IPS-15b (cell line): Measurements from ENCODE around the gene CNP.

Experiments
- H3K27me3 ChIP-seq: one replicate; pipeline ENCODE4 v1.6.1; 2013; ENCODE audit warnings: low read length; ENCODE audit not compliant: control insufficient read depth, insufficient read depth
- H3K36me3 ChIP-seq: one replicate; pipeline ENCODE4 v1.6.1; 2013; ENCODE audit warnings: low read length; ENCODE audit not compliant: control insufficient read depth, insufficient read depth
- H3K4me1 ChIP-seq: one replicate; pipeline ENCODE4 v1.6.1; 2013; ENCODE audit warnings: mild to moderate bottlenecking, low read length; ENCODE audit not compliant: control insufficient read depth, insufficient read depth
- H3K4me3 ChIP-seq: one replicate; pipeline ENCODE4 v1.5.1; 2013; ENCODE audit warnings: low read depth, low read length
- H3K9ac ChIP-seq: one replicate; pipeline ENCODE4 v1.6.1; 2013; ENCODE audit warnings: low read depth, mild to moderate bottlenecking, low read length
- H3K9me3 ChIP-seq: one replicate; pipeline ENCODE4 v1.6.1; 2013; ENCODE audit warnings: mild to moderate bottlenecking, low read length; ENCODE audit not compliant: control insufficient read depth, insufficient read depth

CNP gene

DNA sequence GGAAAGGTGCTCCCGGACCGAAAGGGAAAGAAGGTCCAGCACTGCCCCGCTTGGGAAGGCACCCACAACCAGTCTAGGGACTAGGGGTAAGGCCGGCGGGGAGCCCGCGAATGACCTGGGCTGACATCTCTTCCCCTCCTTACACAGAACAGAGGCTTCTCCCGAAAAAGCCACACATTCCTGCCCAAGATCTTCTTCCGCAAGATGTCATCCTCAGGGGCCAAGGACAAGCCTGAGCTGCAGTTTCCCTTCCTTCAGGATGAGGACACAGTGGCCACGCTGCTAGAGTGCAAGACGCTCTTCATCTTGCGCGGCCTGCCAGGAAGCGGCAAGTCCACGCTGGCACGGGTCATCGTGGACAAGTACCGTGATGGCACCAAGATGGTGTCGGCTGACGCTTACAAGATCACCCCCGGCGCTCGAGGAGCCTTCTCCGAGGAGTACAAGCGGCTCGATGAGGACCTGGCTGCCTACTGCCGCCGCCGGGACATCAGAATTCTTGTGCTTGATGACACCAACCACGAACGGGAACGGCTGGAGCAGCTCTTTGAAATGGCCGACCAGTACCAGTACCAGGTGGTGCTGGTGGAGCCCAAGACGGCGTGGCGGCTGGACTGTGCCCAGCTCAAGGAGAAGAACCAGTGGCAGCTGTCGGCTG, 1.5 kb downstream of the CNP start:
- Histone ChIP-seq H3K4me3 (peak overlapping the region; percentile 80), H3K9me3 (no peaks in the 10 kb centered on the region), H3K9ac (peak overlapping the region; percentile 12), H3K4me1 (peaks cover 2% of the 10 kb centered on the region), H3K36me3 (peaks cover 23% of the 10 kb centered on the region), H3K27me3 (no peaks in the 10 kb centered on the region)

DNA sequence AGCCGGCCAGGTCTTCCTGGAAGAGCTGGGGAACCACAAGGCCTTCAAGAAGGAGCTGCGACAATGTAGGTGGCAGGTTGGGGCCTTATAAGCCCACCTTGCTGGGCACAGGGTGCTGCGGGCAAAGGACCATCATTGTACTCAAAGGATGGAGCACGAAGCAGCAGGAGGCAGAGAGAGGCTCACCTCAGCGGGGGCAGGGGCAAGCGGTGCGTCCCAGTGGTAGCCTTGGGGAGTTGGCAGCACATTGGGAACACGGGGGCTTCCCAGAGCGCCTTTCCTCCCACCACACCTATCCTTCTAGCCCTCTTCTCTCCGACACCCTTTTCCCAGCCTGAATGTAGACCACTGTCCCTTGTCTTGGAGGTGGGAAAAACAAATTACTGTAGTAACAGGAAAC, 2.1 kb downstream of the CNP start:
- Histone ChIP-seq H3K9me3 (no peaks in the 10 kb centered on the region), H3K9ac (no peak overlapping the region), H3K36me3 (peaks cover 29% of the 10 kb centered on the region), H3K4me1 (peaks cover 2% of the 10 kb centered on the region), H3K4me3 (no peak overlapping the region), H3K27me3 (no peaks in the 10 kb centered on the region)

DNA sequence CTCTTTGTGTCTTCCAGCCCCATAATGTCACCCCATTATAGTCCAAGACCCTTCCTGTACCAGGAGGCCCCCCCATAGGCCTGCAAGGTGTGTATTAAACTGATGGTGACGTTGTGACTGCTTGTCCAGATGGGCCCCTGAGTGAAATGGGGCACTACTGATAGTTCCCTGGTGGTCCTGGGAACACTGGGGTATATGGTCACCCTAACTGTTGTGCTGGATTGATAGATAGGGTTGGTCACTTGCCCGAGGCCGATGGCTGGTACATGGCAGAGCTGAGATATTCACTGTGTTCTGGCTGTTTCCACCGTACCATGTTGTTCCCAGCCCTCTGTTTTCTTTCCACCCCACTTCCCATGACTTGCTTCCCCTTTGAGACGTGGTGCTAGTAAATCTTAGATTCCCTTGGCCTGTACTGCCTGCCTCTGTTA, 4.3 kb downstream of the CNP start:
- Histone ChIP-seq H3K4me1 (peaks cover 2% of the 10 kb centered on the region), H3K4me3 (no peak overlapping the region), H3K9me3 (no peaks in the 10 kb centered on the region), H3K9ac (no peak overlapping the region), H3K36me3 (peaks cover 51% of the 10 kb centered on the region), H3K27me3 (no peaks in the 10 kb centered on the region)

DNA sequence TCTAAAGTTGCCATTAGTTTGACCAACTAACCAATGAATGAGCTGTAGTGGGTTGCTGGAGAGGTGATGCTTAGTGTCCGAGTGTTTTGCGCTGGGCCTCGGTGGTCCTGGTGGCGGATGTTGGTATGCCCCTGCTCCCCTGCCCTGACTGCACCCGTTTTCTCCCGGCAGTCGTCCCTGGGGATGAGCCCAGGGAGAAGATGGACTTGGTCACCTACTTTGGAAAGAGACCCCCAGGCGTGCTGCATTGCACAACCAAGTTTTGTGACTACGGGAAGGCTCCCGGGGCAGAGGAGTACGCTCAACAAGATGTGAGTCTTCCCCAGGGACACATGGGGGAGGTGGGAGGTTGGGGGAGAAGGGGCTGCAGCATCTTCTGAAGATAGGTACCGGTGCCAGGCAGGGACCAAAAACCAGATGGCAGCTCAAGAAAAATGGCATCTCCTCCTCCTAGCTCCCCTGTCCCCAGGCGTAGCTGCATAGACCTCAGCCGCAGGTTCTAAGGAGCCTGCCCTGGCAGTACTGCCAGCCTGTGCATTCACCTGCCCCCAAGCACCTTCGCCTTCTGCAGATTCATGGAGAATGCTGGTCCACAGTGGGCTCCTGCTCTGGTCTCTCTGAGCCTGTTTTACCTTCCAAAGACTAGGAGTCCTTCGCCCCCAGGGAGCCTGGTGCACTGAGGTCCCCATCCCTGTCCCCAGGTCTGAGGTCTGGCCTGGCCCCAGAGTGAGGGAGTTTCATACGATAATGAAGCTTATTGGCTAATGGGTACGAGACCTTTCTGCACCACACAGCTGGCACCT, 5.3 kb downstream of the CNP start:
- H3K4me3 ChIP-seq = no peak overlapping the region
- peaks cover 61% of the 10 kb centered on the region for H3K36me3 ChIP-seq
- H3K9me3 ChIP-seq = no peaks in the 10 kb centered on the region
- H3K9ac ChIP-seq = no peak overlapping the region
- peaks cover 2% of the 10 kb centered on the region for H3K4me1 ChIP-seq
- H3K27me3 ChIP-seq = no peaks in the 10 kb centered on the region

DNA sequence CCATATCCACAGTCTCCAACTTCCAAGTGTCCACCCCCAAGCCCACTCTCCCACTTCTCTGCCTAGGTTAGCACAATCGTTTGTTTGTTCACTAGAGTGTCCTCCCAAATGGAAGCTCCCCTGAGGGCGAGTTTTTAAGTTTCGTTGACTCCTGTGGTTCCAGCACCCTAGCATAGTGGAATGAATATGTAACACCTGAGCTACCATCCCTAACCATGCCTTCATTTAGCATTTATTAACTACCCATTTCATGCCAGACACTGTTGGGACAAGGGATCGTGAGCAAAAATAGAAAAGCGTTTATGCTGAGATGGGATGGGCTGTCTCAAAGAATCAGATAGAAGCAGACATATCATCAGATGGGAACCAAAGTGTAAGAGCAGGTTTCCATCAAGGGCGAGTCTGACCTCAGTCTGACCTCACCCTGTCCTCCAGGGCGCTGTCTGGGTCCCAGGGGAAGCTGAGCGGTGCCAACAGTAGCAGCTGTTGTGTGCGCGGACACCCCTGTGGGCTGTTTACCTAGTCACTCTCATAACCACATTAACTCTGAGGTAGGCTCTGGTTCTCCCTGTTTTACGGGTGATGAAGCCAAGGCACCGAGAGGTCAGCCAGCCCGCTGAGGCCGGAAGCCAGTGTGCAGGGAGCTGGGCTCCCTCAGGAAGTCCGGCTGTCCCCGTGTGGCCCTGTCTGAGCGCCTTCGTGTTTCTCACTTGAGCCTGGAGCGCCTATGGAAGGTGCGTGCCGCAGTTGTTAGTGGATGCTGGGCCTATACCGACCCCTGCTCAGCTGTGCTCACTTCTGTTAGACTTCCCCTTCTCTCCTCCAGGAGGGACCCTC, 6.2 kb downstream of the CNP start:
- Histone ChIP-seq H3K4me3 (no peak overlapping the region), H3K9ac (no peak overlapping the region)

DNA sequence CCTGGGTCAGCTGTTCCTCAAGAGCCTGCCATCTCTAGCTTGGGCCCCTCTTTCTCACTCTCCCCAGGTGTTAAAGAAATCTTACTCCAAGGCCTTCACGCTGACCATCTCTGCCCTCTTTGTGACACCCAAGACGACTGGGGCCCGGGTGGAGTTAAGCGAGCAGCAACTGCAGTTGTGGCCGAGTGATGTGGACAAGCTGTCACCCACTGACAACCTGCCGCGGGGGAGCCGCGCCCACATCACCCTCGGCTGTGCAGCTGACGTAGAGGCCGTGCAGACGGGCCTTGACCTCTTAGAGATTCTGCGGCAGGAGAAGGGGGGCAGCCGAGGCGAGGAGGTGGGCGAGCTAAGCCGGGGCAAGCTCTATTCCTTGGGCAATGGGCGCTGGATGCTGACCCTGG, 6.8 kb downstream of the CNP start:
- Histone ChIP-seq H3K9ac (no peak overlapping the region), H3K27me3 (no peaks in the 10 kb centered on the region), H3K36me3 (peaks cover 75% of the 10 kb centered on the region), H3K9me3 (no peaks in the 10 kb centered on the region), H3K4me1 (no peaks in the 10 kb centered on the region), H3K4me3 (no peak overlapping the region)

More for the DNA sequence above, 6.2 kb downstream of the CNP start:
- H3K4me1 ChIP-seq = peaks cover 2% of the 10 kb centered on the region
- no peaks in the 10 kb centered on the region for H3K27me3 ChIP-seq
- H3K9me3 ChIP-seq = no peaks in the 10 kb centered on the region
- peaks cover 69% of the 10 kb centered on the region for H3K36me3 ChIP-seq

DNA sequence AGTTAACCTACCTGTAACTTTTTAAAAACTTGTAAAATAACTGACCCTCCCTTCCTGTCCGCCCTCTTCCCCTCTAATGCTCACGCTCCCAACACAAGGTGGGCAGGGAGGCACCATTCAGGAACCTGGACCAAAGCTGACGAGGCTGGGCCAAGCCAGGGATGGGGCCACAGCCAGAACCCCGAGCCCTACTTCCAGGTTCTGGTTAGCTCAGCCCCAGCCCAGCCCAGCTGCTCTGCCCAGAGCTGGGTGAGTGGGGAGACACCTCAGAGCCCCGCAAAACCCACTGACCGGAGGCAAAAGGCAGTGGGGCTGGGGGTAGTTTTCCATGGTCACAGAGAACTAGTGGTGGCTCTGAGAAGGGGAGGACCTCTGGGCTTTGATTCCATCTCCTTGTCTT, 7.4 kb downstream of the CNP start:
- no peak overlapping the region for H3K4me3 ChIP-seq
- H3K4me1 ChIP-seq = no peaks in the 10 kb centered on the region
- no peak overlapping the region for H3K9ac ChIP-seq
- H3K36me3 ChIP-seq = peaks cover 71% of the 10 kb centered on the region
- H3K27me3 ChIP-seq = no peaks in the 10 kb centered on the region
- no peaks in the 10 kb centered on the region for H3K9me3 ChIP-seq

DNA sequence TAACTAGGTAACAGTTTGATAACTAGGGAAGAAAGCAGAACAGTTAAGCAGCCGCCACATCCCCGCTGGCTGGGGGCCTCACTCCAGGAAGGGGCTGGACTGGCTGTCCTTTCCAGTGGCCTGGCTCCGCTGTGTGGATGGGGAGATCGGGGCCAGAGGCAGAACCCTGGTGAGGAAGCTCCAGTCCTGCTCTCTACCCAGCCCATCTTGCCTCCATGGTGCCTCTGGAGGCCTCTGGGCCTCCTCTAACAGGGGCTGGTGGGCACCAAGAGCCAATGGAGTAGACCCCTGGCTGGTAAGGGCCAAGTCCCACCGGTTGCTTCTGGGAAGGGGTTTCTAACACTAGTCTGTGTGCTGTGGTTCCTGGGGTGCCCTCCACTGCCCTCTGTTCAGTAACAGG, 8.1 kb downstream of the CNP start:
- H3K27me3 ChIP-seq = no peaks in the 10 kb centered on the region
- H3K36me3 ChIP-seq = peaks cover 71% of the 10 kb centered on the region
- H3K9me3 ChIP-seq = no peaks in the 10 kb centered on the region
- no peaks in the 10 kb centered on the region for H3K4me1 ChIP-seq
- H3K4me3 ChIP-seq = no peak overlapping the region
- H3K9ac ChIP-seq = no peak overlapping the region

DNA sequence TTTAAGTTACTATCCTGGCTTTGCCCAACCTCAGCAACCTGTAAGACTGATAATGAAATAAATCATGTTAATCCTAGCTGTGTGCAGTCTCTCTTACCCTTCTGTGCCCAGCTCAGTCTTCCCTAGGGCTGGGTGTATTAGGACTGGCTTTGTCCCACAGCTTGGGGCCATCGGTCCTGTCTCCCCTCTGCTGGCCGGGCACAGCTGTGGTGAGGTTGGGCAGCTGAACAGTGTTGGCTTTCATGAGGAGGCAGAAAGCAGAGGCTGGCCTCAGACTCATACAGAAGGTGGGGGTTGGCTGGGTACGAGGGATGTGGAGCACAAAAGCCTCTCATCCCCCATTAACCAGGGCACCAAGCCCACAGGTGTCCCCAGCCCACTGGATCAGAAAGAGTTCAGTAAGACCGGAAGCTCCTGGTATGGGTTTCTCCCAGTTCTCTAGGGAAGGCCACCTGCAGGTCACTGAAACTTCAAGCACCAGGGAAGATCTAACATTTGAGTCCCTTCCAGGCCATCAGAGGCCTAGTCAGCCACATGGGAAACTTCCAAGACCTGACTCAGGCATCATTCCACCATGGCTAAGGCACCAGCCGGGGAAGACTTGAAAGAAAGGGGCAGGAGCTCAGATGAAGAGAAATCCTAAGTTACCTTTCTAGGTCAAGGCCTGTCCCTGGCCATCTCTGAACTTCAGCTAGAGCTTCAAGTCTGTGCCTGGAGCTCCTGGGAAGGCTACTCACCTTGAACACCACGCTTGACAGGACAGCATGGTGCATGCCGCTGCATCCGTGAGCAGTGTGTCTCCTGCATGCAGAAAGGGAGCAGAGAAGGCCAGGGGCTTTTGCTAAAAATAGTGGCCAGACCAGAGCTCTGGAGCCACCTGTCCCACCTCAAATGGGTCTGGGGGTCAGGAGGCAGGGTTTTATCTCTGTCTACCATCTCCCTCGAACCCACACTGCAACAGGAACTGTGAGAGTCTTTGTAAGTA, 8.8 kb downstream of the CNP start:
- Histone ChIP-seq H3K4me1 (no peaks in the 10 kb centered on the region), H3K9ac (no peak overlapping the region), H3K27me3 (no peaks in the 10 kb centered on the region), H3K4me3 (no peak overlapping the region), H3K36me3 (peaks cover 72% of the 10 kb centered on the region), H3K9me3 (no peaks in the 10 kb centered on the region)

DNA sequence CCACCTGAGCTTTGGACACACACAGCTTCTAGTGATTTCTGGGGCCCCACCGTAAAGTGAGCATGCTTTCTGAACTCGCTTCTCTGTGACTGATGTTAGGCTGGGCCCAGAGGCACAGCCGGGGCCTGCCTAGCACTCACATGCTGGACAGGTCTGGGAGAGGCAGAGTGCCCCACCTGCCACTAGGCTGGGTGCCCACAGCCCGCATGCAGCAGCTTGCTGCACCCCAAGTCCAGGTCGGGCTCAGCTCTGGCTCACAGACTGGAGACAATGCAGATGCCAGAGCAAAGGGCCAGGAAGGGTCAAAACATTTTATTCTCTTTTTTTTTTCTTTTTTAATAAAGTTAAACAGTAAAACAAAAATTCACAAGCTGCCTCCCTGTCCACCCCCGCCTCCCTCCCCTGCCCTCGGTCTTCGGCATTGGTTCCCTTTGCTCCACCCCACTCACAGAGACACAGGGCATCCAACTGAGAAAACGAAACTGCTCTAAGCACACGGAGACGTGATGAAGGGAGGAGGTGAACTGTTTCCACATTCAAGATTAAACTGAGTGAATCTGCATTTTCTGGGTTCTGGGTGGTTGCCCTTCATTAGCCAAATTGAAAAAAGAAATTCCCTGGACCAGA, 9.7 kb downstream of the CNP start:
- no peaks in the 10 kb centered on the region for H3K9me3 ChIP-seq
- no peaks in the 10 kb centered on the region for H3K4me1 ChIP-seq
- no peak overlapping the region for H3K4me3 ChIP-seq
- H3K36me3 ChIP-seq = peaks cover 75% of the 10 kb centered on the region
- H3K27me3 ChIP-seq = no peaks in the 10 kb centered on the region
- no peak overlapping the region for H3K9ac ChIP-seq
